COLO668 (cell line): Measurements from ENCODE around the gene MAL.

Experiments used
- DNase-seq: peaks from one replicate; lab custom pipeline; 2025; ENCODE audit not compliant: unreplicated experiment; lab: John Stamatoyannopoulos, UW

The MAL gene

DNA sequence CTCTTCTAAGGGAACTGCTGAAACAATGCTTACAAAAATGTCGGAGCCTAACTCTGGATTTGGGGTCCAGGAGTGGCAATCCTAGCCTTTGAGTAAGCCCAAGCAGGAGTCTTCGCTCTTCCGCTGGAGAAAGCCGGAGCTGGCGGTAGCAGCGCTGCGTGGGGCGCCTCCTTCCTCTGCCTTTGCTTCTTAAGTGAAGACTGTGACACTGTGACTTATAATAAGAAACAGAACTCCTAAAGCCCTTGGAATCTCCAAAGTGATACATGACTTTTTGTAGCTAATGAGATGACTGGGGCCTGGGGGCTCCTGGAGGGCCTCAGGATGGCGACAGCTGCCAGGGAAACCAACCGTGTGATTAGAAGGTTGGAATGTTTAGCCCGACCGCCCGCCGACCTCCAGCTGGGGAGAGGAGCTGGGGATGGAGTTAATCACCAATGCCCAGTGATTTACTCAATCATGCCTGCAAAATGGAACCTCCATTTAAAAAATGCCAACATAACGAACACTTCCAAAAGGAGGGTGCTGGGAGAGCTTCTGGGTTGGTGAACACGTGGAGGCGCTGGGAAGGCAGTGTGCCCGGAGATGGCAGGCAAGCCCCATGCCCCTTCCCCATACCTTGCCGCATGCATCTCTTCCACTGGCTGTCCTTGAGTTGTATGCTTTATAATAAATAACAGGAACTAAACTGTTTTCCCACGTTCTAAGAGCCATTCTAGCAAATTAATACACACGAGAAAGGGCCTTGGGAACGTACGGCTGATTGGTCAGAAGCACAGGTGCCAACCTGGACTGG, 29.0 kb upstream of the MAL start:
- no peak for DNase-seq

DNA sequence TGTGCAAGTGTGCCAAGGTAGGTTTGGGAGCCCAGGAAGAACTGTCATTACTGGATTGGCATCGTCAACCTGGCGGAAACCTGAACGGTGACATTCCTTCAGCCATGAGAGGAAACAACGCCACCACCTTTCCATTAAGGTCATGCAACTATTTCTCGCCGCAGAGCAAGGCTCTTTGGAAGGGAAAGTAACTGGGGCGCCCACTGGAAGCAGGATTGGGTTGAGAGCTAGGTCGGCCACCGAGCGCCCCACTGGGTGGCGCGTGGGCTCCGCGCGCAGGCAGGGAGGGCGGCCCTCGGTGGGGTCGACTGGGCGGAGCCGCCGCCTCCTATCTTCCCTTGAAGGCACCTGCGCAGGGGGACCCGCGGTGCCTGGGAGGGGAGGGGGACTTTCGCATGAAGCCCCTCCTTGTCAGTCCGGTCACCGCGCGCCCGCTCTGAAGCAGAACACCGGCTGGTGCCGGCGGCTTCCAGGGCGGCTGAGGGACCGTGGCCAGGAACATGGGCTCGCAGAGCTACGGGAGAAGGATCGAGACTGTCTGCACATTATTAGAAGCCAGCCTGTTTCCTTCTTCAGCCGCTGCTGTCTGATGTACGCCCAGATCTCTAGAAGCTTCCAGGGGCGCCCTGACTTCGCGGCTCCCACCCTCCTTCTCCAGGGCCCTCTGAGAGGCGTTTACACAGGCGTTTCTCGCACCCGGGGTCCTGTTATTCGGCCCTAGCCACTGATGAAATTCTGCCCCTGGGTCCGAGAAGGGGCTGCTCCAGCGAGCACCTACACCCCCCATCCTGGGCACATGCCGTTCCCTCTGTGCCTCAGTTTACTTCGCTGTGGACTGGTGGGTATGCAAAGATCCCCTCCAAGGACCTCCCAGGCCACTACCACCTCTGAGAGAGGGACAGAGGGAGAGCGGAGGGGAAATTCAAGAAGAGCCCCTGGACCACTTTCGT, 27.3 kb upstream of the MAL start:
- DNase-seq: no peak

DNA sequence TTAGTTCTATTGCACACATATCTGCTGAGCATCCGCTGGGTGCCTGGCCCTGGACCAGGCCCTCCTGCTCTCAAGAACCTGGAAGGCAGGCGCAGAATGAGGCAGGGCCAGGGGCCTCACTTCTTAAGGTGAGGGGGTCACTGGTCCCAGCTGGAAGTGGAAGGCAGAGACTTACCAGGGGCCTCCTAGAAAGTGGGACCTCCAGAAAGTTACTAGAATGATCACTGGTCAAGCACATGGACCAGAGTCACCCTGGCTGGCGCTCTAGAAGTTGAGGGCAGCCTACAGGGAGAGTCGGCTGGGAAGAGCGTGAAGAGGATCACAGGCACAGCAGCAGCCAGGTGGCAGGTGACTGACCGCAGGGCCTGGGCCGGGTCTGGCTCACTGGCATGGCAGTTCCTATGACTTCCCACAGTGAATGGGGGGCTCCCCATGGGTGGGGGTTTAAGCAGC, 26.1 kb upstream of the MAL start:
- DNase-seq: no peak

DNA sequence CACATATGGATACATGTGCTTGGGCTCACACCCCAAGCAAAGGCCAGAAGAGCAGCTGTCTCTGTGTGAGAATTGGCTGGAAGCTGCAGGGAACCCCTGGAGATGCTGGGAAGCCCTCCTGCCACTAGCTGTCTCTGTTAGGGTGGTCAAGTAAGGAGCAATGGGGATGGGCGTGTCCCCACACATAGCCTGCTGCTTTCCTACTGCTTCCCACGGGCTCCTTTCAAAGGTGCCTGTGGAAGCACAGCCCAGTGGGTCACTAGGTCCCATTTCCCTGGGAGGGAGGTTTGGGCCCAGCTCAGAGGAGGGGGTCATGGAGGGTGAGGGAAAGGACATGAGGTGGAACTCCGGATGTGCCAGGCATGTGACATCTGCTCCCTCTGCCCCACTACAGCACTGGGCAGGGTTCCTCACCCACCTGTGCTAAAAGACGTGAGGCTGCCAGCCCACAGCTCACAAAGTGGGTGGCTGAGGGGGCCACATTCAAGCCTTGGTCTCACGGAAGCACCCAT, 24.4 kb upstream of the MAL start:
- DNase-seq: no peak

DNA sequence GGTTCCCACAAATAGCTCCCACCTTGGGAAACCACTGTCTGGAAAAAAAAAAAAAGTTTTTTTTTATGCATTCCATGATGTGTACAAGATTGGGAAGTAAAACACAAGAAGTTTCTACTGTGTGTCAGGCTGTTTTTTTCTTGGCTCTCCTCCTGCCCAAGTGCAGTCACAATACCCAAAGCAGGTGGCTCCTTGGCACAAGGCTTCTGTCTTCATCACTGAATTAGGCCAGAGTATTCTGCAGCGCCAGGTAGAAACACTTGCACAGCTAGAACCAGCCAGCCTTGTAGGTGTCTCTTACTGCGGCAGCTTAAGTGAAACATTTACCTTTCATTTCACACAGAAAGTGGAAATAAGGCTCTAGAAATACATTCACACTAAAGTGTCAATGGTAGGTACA, 23.8 kb upstream of the MAL start:
- DNase-seq: no peak

DNA sequence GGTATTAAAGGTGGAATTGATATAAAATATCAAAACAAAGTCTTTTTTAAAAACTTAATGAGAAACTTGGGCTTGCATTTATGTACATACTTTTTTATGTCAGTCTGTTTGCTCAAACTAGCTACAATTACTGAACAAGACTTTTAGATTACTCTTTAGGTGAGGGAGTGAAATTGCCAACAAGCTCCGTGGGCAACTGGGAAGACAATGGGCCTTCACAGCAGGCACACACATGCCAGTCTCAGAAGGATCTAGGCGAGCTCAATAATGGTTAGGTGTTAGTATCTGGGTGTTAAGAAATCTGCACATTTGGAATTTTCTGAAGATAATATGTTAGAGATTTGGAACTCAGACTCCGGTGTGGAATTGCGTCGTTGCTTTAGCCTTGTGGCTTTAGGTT, 23.0 kb upstream of the MAL start:
- DNase-seq: no peak

DNA sequence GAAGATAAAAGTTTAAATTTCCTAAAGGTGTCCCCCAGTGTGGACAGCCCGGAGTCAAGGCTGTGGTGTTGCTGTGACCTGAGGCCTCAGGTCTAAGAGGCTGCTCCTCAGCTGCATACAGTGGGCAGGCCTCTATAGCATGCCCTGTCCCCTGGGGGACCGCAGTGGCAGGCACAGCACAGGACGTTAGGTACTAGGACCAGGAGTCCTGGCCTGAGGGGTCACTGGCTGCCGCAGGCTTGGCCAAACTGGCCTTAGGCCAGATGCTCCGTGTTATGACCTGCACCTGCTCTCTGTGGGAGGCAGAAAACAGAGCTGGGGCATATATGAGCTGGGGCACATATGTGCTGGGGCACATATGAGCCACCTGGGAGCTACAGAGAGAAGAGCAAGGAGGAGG, 21.2 kb upstream of the MAL start:
- no peak for DNase-seq

DNA sequence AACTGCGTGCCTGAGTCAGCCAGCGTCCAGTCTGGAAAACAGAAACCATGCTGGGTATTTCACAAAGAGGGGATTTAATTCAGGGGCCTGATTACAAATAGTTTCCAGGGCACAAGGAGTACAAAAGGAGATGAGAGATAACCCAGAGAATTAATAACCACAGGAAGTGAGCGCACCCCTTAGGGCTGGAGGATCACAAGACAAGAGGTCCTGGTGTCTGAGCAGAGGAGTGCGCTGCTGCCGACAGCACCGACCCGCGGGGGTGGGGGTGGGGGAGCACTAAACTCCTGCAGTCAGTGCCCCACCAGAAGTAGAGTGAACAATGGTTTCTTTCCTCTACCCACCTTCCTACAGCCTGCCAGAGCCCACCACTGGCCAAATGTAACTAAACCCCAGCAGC, 20.8 kb upstream of the MAL start:
- DNase-seq: no peak

DNA sequence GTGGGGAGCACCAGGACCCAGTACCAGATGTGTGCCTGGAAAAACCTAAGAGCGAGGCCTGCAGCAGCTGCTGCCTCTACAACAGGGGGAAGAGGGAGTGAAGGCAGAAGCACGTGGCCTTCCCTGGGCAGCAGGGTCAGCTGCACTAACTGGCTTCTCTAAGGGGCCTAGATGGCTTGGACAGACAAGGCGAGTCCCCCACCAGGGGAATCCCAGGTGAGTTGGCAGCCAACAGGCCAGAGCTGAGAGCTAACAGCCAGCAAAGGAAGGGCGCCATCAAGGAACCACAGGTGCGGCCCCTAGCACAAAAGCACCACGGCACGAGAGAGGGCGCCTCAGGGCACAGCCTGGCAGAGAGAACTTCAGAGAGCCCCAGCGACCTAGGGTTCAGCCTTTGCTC, 19.8 kb upstream of the MAL start:
- no peak for DNase-seq

DNA sequence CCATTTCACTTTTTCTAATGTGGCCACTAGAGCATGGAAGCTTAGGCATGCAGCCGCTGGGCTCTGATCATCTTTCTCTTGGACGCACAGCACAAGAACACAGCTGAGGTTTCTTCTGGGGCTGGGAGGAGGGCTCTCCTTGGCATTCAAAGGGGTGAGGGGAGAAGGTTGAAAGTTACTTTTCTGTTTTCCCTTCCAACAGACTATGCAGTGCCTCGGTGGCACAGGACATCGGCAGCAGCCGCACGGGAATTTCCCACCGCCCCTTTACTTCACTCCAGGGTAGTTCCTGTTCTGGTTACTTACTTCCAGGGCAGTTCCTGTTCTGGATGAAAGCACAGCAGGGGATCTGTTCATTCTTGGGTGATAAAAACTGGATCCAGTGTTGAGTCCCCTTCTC, 18.9 kb upstream of the MAL start:
- no peak for DNase-seq

DNA sequence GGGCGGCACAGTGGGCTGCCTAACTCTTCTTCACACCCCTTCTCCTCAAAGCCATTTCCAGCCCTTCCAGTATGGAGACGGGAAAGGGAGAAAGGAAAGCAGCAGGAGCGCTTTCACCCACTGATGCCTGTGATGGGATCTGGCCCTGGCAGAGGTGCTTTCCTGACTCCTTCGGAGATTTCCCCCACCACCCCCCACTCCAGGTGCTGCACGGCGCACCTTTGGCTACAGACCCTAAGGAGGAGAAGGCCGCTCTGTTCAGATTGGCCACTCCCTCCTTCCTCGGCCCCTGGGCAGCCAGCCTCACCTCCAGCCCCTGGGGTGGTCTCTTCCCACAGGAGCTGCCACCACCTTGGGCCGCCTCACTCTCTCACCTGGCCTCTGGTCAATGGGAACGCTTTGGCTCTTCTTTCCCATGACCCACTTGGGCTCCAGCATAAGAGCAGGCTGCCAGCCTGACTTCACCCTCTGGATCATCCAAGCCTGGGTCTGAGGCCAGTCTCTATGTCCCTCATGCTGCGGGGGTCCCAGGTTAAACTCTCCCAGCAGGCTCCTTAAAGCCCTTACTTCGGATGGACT, 18.4 kb upstream of the MAL start:
- no peak for DNase-seq

DNA sequence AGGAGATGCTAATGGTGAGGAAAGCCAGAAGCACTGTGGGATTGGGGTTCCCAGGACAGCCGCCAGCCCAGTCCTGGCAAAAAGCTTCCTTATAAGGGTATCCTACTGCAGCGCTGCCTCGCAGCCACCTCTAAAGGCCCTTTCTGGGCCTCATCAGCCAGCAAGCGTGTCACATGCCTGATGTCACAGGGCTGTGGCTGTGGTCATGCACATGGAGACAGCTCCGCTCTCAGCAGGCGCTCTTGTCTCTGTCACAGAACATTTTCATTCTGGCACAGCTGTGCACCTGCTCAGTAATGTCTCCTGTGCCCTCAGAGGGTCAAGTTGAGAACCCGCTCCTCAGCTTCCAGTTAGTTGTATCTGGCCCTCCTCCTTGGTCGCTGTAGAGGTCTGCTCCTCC, 17.7 kb upstream of the MAL start:
- DNase-seq: no peak

DNA sequence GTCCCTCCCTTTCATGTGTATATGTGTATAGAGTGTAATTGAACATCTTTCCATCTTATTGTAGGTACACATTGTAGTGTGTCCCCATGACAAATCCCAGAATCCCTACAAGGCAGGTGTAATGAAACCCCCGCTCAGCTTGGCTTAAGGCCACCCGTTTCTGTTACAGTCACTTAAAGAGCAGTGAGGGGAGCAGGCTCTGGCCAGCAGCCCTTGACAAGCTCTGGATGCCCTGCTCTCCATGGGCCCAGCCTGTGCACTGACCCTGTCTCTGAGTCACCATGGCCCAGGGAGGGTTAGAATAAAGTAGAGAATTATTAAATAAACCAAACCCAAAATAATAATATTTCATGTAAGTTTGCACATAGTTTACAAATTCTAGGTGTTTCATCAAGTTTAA, 17.2 kb upstream of the MAL start:
- DNase-seq: no peak

DNA sequence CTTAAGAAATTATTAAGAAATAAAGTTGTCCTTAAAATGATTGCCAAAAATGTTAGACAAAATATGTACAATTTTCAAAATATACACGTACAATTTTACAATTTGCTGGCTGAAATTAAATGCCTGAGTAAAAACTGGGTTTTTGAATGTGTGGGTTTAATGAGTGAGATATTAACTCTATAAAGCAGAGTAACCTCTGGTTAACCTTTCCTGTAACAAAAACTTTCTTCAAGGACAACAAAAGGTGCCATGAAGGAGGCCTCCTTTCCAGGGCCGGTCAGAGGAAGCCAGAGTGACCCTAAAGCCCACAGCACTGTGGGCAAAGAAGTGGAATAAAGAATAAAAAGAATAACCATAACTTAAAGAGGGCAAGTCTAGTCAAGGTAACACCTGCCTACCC, 16.5 kb upstream of the MAL start:
- DNase-seq: no peak

DNA sequence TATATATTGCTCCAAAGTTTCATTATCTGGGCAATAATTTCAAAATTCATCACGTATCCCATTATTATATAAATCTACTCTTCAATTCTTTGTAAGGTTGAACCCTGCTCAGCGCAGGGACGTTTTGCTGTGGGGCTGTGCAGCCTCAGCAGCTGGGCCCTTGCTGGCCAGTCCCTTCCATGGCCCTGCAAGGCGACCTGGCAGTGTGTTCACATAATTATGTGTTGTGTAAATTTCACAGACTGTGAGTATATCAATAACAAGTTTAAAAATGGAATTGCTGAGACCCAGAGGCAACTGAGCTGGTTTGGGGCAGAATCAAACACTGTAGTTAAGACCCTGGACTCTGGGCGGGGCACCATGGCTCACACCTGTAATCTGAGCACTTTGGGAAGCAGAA, 16.1 kb upstream of the MAL start:
- no peak for DNase-seq

DNA sequence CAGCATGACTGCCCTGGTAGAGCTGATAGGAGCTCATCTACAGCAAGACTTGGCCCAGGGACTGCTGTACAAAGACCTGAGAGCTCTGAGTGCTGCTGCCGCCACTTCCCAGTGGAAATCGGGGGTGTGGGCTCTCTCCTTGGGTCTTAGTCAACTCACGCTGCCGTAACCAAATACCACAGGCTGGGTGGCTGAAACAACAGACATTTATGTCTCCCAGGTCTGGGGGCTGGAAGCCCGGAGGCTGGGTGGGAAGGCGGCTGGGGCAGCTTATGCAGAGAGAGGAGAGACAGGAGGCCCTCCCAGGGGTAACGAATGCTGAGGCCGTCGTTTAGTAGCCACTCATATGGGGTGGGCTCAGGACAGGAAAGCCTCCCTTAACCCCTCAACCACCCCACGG, 15.4 kb upstream of the MAL start:
- DNase-seq: no peak

DNA sequence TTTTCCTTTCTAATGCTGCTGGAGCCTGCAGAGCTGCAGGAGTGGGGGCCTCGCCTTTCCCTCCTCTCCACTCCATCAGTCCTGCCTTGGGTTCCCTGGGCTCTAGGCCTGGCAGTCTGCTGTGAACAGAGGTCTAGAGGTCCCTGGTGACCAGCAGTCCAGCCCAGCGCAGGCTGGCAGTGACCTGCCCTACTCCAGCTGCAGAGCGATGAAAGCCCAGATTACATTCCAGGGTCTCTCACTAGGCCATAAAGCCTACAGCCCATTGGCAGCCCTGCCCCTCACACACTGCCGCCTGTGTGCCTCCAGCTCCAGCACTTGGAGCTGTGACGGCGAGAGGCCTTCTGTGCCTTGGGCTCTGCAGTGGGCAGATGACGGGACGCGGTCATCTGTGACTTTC, 14.8 kb upstream of the MAL start:
- no peak for DNase-seq

DNA sequence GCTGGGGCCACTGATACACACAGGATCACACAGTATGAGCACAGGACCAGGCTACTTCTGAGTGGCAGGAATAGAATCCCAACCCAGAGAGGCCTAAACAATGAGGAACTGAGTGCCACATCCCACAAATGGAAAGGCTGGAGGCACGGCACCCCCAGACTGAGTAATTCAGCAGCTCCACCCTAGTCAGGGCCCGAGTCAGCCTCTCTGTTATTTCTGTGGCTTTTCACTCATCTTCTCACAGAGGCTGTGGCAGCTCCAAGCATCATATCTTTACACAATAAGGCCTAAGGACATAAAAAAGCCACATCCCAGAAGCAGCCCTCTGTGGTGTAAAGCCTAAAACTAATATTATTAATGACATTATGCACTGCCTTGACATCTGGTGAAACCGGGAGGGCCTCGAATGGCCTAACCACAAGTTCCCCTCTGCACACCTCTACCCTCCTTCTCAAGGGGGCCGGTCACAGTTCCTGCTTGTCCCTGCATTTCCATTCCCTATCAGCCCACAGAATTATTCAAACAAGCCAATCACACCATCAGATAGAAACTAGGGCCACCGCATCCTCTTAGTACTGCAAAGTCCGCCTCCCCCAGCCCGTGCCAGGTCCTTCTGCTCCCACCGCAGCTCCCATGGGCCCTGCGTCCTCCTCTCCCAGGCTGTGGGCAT, 12.5 kb upstream of the MAL start:
- no peak for DNase-seq

DNA sequence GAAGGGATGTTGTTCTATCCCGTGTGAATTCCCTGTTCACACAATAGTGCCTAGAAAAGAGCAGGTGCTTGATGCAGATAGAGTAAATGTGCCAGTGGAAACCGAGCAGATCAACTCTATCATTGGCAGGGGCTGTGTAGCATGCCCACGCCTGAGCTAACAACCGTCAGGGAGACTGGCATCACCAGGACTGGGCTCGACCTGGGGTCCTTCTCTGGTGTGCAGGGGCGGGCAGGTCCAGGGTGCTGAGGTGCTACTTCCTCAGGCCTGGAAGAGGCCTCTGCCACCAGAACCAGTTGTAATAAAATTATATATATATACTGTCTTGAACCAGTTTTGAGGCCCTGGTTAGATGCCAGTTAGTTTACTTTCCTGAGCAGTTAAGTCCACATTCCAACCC, 11.8 kb upstream of the MAL start:
- no peak for DNase-seq

DNA sequence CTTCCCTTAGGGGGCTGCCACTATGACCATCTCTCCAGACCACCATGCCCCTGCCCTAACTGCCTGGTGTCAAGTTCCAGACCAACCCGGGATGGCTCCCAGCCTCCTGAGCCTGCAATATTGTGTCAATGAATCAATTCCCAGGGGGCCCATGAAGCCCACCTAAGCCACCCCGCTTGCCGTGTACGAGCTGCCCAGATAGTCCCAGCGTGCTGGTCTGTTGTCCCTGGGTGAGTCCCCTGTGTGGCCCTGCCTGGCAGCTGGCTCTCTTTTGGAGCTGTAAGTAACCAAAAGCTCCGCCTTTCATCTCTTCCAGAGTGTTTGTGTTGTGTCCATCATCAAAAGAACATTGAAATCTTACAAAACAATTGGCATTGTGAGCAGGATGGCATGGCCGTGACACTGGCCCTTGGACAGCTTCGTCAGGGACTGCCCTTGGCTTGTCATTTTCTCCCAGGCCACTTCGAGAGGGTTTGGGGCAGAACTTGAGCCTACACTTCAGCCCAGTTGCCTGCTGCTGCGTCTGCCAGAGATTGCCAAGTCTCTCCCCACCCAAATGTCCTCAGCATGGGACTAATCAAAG, 11.3 kb upstream of the MAL start:
- DNase-seq: no peak
